ENCODE results near the gene GPHN.

GRCh38 chr14:66603945-66604344 lies 96.0 kb downstream of the GPHN start:
- TF ChIP-seq POLR2AphosphoS5 (IDR thresholded peaks at IDR 0.05; ENCODE audit: insufficient read depth, low read depth, low read length) (no peak), CTCF (IDR thresholded peaks at IDR 0.05; ENCODE audit: extremely low read depth in 1 of 2, insufficient read depth in 1 of 2, low read depth in 1 of 2, low read length in 2 of 2) (no peak), MAX (IDR thresholded peaks at IDR 0.05; ENCODE audit: insufficient read depth, insufficient read length) (no peak), JUN (IDR thresholded peaks at IDR 0.05; ENCODE audit: borderline replicate concordance, insufficient read depth, insufficient read length, low read depth) (no peak), POLR2A (IDR thresholded peaks at IDR 0.05; ENCODE audit: low read depth, low read length) (no peak)
